ENCODE results near the gene ZNF275.

GRCh38 chrX:153304988-153305736, 28.8 kb upstream of the ZNF275 start:
- TF ChIP-seq TCF12 (IDR thresholded peaks at IDR 0.05; ENCODE audit: low read depth, low read length): no peak
- no peak for TF ChIP-seq KDM1A (IDR thresholded peaks at IDR 0.05; ENCODE audit: borderline replicate concordance, low read length)
- TF ChIP-seq CEBPB (IDR thresholded peaks at IDR 0.05; ENCODE audit: low read depth, low read length): no peak

All from H1 (cell line).